HepG2 (cell line): ENCODE data around the gene NDOR1. TPM values are rescaled to one million over a fixed set of nuclear protein-coding genes. Genes with fewer than 3 reads are reported as not detected.
A peak's percentile ranks its signal among the peaks of the same experiment; 100 is the strongest.

Experiments
- ARNTL ChIP-seq: sonication (generic); formaldehyde crosslinking; IDR thresholded peaks from 2 replicates; pipeline ENCODE4 v1.4.0; 2020; ENCODE audit warnings: mild to moderate bottlenecking, missing genetic modification reagents
- CCAR2 ChIP-seq: fragments of 200-400 bp; formaldehyde crosslinking; optimal IDR thresholded peaks from 2 replicates; pipeline ENCODE3; 2018; ENCODE audit warnings: low read depth, mild to moderate bottlenecking, low read length, moderate library complexity
- ELF3 ChIP-seq: IDR thresholded peaks from 2 replicates; pipeline ENCODE4 v1.6.1; 2016; ENCODE audit warnings: missing genetic modification reagents, missing compliant biosample characterization
- HMG20A ChIP-seq: IDR thresholded peaks from 2 replicates; pipeline ENCODE4 v1.6.1; 2016; ENCODE audit warnings: borderline replicate concordance
- MED1 ChIP-seq: sonication (generic); formaldehyde crosslinking; IDR thresholded peaks from 2 replicates; pipeline ENCODE4 v1.4.0; 2020; ENCODE audit warnings: missing genetic modification reagents
- PAX8 ChIP-seq: sonication (generic); formaldehyde crosslinking; IDR thresholded peaks from 2 replicates; pipeline ENCODE4 v1.8.0; 2022; ENCODE audit warnings: mild to moderate bottlenecking, missing genetic modification reagents, borderline replicate concordance
- PHF8 ChIP-seq: sonication (generic); formaldehyde crosslinking; IDR thresholded peaks from 2 replicates; pipeline ENCODE4 v1.5.0; 2020; ENCODE audit warnings: missing genetic modification reagents
- REL ChIP-seq: sonication (generic); formaldehyde crosslinking; conservative IDR thresholded peaks from 2 replicates; pipeline ENCODE4 v1.8.0; 2022; ENCODE audit warnings: mild to moderate bottlenecking, missing genetic modification reagents, moderate library complexity
- RORA ChIP-seq: sonication (generic); formaldehyde crosslinking; IDR thresholded peaks from 2 replicates; pipeline ENCODE4 v1.5.0; 2020; ENCODE audit warnings: mild to moderate bottlenecking, missing genetic modification reagents, moderate library complexity
- ZFX ChIP-seq: sonication (generic); formaldehyde crosslinking; IDR thresholded peaks from 2 replicates; pipeline ENCODE4 v1.4.0; 2020; ENCODE audit warnings: mild to moderate bottlenecking, low read depth, missing genetic modification reagents, moderate library complexity
- ZNF225 ChIP-seq: sonication (generic); formaldehyde crosslinking; IDR thresholded peaks from 2 replicates; pipeline ENCODE4 v1.4.0; 2020; ENCODE audit warnings: mild to moderate bottlenecking, missing genetic modification reagents
- ZNF350 ChIP-seq: sonication (generic); formaldehyde crosslinking; IDR thresholded peaks from 2 replicates; pipeline ENCODE4 v1.4.0; 2020; ENCODE audit warnings: mild to moderate bottlenecking, low read depth, missing genetic modification reagents, borderline replicate concordance
- polyA plus RNA-seq, 8 experiments: library from polyadenylated mRNA; depleted of rRNA in 3 of 8; stranded (reverse) in 7 of 8; unstranded in 1 of 8; fragments of >200 nt; fragmentation: Illumina TruSeq in 4 of 8; extraction: Trizol in 4 of 8; gene quantifications; 2 replicates each; pipeline versions ENCODE4 v1.2.1 to v1.2.3, GENCODE V29; 2011 to 2016; ENCODE audit warnings: low read depth in 4 of 8, missing spikeins in 1 of 8, mixed read lengths in 1 of 8; ENCODE audit not compliant: insufficient read depth in 1 of 8
- total RNA-seq, 5 experiments: library from RNA; depleted of rRNA; stranded (reverse); fragments of >200 nt; fragmentation: Illumina TruSeq; extraction: Trizol; gene quantifications; 2 replicates each; pipeline ENCODE4 v1.2.3, GENCODE V29; 2016; ENCODE audit warnings: low read depth in 1 of 5
- TF ChIP-seq, protein P1 (sequence below): sonication (generic); formaldehyde crosslinking; IDR thresholded peaks from 2 replicates; pipeline ENCODE4 v1.8.0; 2022; ENCODE audit warnings: mild to moderate bottlenecking, missing genetic modification reagents; ENCODE audit not compliant: insufficient replicate concordance
- TF ChIP-seq, protein P2 (sequence below): sonication (generic); formaldehyde crosslinking; IDR thresholded peaks from 2 replicates; pipeline ENCODE4 v1.4.0; 2020; ENCODE audit warnings: mild to moderate bottlenecking, low read depth, missing genetic modification reagents
- TF ChIP-seq, protein P3 (sequence below): IDR thresholded peaks from 2 replicates; pipeline ENCODE4 v1.4.0; 2020; ENCODE audit warnings: mild to moderate bottlenecking, missing genetic modification reagents
- TF ChIP-seq, protein P4 (sequence below): sonication (generic); formaldehyde crosslinking; IDR thresholded peaks from 2 replicates; pipeline ENCODE4 v1.8.1; 2023; ENCODE audit warnings: mild to moderate bottlenecking, missing genetic modification reagents
- TF ChIP-seq, protein P5 (sequence below): IDR thresholded peaks from 2 replicates; pipeline ENCODE4 v1.6.1; 2016; ENCODE audit warnings: mild to moderate bottlenecking
- TF ChIP-seq, protein P6 (sequence below): sonication (generic); formaldehyde crosslinking; IDR thresholded peaks from 2 replicates; pipeline ENCODE4 v1.8.1; 2023; ENCODE audit warnings: mild to moderate bottlenecking, missing genetic modification reagents, borderline replicate concordance

Gene NDOR1
- total and polyA plus RNA-seq, 2 of the 13 experiments (the other 11 are each of a cell fraction or from before 2014, with no cell fraction given): 3.6 to 8.7 TPM

DNA sequence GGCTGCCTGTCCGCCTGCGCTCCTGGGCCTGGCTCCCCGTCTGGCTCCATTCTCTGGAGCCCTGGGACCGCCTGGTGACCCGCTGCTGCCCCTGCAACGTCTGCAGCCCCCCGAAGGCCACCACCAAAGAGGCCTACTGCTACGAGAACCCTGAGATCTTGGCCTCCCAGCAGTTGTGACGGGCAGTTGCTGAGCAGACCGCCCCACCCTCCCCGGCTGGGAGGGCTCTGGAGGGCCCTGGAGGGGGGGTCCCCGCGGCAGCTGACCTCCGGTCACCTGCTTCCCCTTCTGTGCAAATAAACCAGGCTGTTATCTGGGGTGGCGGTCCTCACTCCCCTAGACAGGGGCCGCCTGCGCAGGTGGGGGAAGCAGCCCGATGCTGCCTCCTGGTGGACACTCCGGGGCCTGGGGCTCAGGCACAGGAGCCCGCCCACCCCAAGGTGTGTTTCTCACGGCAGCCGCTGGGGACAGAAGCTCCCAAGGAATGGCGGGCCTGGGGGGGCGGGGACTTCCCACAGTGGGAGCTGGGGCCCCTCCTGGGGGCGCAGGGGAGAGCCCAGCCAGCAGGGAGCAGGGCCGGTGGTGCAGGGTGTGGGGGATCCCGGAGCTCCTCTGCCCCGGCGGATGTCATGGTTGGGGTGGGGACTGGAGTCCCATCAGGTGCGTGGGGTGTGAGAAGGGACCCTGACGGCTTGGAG, 30.9 kb downstream of the NDOR1 start (continued):
- TF ChIP-seq, protein P1, sequence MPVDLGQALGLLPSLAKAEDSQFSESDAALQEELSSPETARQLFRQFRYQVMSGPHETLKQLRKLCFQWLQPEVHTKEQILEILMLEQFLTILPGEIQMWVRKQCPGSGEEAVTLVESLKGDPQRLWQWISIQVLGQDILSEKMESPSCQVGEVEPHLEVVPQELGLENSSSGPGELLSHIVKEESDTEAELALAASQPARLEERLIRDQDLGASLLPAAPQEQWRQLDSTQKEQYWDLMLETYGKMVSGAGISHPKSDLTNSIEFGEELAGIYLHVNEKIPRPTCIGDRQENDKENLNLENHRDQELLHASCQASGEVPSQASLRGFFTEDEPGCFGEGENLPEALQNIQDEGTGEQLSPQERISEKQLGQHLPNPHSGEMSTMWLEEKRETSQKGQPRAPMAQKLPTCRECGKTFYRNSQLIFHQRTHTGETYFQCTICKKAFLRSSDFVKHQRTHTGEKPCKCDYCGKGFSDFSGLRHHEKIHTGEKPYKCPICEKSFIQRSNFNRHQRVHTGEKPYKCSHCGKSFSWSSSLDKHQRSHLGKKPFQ (CRISPR knock-in tag): no peak
- TF ChIP-seq HMG20A (CRISPR knock-in tag) (no peak), ZNF225 (CRISPR knock-in tag) (no peak), ELF3 (CRISPR knock-in tag) (peak; percentile 51; the same call in 1 of the 2 replicates), ZFX (CRISPR knock-in tag) (peak; percentile 81), ZNF350 (CRISPR knock-in tag) (peak; percentile 57; the same call in 1 of the 2 replicates), CCAR2 (peak; percentile 55), MED1 (peak; percentile 89), ARNTL (peak; percentile 73; the same call in 1 of the 2 replicates), RORA (CRISPR knock-in tag) (no peak), REL (CRISPR knock-in tag) (no peak; the same call in 1 of the 2 replicates), PAX8 (CRISPR knock-in tag) (no peak), PHF8 (CRISPR knock-in tag) (no peak; the same call in 1 of the 2 replicates)
- TF ChIP-seq, protein P2, sequence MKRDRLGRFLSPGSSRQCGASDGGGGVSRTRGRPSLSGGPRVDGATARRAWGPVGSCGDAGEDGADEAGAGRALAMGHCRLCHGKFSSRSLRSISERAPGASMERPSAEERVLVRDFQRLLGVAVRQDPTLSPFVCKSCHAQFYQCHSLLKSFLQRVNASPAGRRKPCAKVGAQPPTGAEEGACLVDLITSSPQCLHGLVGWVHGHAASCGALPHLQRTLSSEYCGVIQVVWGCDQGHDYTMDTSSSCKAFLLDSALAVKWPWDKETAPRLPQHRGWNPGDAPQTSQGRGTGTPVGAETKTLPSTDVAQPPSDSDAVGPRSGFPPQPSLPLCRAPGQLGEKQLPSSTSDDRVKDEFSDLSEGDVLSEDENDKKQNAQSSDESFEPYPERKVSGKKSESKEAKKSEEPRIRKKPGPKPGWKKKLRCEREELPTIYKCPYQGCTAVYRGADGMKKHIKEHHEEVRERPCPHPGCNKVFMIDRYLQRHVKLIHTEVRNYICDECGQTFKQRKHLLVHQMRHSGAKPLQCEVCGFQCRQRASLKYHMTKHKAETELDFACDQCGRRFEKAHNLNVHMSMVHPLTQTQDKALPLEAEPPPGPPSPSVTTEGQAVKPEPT (CRISPR knock-in tag): no peak
- TF ChIP-seq, protein P3, sequence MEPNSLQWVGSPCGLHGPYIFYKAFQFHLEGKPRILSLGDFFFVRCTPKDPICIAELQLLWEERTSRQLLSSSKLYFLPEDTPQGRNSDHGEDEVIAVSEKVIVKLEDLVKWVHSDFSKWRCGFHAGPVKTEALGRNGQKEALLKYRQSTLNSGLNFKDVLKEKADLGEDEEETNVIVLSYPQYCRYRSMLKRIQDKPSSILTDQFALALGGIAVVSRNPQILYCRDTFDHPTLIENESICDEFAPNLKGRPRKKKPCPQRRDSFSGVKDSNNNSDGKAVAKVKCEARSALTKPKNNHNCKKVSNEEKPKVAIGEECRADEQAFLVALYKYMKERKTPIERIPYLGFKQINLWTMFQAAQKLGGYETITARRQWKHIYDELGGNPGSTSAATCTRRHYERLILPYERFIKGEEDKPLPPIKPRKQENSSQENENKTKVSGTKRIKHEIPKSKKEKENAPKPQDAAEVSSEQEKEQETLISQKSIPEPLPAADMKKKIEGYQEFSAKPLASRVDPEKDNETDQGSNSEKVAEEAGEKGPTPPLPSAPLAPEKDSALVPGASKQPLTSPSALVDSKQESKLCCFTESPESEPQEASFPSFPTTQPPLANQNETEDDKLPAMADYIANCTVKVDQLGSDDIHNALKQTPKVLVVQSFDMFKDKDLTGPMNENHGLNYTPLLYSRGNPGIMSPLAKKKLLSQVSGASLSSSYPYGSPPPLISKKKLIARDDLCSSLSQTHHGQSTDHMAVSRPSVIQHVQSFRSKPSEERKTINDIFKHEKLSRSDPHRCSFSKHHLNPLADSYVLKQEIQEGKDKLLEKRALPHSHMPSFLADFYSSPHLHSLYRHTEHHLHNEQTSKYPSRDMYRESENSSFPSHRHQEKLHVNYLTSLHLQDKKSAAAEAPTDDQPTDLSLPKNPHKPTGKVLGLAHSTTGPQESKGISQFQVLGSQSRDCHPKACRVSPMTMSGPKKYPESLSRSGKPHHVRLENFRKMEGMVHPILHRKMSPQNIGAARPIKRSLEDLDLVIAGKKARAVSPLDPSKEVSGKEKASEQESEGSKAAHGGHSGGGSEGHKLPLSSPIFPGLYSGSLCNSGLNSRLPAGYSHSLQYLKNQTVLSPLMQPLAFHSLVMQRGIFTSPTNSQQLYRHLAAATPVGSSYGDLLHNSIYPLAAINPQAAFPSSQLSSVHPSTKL (CRISPR knock-in tag): no peak; the same call in 1 of the 2 replicates
- TF ChIP-seq, protein P4, sequence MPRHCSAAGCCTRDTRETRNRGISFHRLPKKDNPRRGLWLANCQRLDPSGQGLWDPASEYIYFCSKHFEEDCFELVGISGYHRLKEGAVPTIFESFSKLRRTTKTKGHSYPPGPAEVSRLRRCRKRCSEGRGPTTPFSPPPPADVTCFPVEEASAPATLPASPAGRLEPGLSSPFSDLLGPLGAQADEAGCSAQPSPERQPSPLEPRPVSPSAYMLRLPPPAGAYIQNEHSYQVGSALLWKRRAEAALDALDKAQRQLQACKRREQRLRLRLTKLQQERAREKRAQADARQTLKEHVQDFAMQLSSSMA (CRISPR knock-in tag): no peak
- TF ChIP-seq, protein P5, sequence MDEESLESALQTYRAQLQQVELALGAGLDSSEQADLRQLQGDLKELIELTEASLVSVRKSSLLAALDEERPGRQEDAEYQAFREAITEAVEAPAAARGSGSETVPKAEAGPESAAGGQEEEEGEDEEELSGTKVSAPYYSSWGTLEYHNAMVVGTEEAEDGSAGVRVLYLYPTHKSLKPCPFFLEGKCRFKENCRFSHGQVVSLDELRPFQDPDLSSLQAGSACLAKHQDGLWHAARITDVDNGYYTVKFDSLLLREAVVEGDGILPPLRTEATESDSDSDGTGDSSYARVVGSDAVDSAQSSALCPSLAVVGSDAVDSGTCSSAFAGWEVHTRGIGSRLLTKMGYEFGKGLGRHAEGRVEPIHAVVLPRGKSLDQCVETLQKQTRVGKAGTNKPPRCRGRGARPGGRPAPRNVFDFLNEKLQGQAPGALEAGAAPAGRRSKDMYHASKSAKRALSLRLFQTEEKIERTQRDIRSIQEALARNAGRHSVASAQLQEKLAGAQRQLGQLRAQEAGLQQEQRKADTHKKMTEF (CRISPR knock-in tag): peak; percentile 80; the same call in 1 of the 2 replicates
- TF ChIP-seq, protein P6, sequence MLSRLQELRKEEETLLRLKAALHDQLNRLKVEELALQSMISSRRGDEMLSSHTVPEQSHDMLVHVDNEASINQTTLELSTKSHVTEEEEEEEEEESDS (CRISPR knock-in tag): no peak
